ENCODE measurements around the gene SFMBT2.
"Not testable (repeated sequence)": the region's sequence is repeated elsewhere in the genome, so short reads cannot be mapped to it uniquely, and the experiment has no call there.

SFMBT2 gene

DNA sequence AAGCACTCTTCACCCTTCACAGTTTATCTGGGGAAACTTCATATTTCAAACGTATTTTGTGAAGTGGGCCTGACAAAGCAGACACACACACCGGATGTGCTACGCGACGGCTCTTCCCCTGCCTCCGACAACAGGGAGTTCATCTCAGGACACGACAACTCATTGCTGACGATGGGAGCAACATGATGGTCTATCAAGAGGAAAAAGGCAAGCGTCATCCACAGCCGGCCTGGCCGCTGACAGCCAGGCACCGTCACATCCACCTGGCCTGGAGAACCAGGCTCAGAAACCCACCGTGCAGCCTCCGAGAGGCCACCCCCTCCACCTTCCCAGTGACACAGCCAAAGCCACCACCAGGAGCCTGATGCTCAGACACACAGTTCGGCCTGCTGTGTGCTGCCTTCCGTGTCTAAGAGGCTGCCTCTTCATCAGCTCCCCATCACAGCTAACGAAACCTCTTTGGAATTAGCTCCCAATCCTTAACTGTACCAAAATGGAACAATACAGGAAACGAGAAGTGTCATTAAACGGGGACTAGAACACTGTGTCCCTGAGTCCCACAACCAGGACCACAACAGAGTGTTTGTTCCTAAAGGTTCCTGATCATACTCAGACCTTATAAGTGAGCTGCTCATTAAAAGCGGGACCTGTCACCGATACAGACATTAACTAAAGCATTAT is 76.7 kb downstream of the SFMBT2 start:
- in situ Hi-C loops (cut with HindIII; ENCODE audit: low sequenced_read_pairs): no loop called here

DNA sequence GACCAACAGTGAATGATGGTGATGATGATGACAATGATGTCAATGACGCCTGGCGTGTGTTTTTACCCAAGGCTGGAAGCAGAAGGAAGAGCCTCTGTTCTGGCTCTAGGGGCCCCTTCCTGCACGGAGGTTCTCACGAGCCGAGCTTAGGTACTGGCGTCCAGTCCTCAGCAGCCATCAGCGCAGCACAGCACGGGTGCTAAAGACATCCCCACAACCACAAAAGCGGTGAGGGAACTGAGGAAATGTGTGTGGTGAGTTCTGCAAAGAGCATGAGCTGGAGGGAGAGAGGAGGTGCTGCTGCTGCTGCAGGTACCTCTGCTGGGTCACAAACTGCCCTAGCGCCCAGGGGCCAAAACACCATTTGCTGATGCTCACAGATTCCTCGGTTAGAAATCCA is 81.6 kb downstream of the SFMBT2 start:
- in situ Hi-C loops (cut with HindIII; ENCODE audit: low sequenced_read_pairs): no loop called here

DNA sequence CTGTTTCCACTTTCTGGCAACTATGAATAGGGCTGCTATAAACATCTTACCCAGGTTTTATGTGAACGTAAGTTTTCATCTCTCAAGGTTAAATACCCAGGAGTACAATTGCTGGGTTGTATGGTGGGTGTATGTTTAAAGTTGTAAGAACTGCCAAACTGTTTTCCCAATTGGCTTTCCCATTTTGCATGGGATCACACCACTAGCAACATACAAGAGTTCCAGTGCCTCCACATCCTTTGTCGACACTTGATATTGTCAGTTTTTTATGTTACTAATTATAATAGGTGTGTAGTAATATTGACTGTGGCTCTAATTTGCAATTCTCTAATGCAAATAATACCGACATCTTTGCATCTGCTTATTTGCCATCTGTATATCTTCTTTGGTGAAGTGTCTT is 82.9 kb downstream of the SFMBT2 start:
- in situ Hi-C loops (cut with HindIII; ENCODE audit: low sequenced_read_pairs): no loop called here

DNA sequence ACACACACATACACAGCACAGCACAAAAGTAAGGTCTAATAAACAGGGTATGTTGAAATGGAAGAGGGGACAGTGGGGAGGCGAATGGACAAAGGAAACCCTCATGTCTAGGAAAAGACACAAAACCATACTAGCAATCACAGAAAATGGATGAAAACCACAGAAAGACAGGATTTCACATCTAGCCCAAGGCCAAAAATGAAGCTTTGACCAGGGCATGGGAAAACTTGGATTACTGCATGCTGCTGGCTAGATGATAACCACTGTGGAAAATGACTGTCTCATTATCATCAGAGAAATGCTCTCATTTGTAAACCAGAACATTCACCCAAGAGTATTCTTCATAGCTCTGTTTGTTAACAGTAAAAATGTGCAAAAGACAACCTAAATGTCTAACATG is 88.2 kb downstream of the SFMBT2 start:
- in situ Hi-C loops (cut with HindIII; ENCODE audit: low sequenced_read_pairs): no loop called here

DNA sequence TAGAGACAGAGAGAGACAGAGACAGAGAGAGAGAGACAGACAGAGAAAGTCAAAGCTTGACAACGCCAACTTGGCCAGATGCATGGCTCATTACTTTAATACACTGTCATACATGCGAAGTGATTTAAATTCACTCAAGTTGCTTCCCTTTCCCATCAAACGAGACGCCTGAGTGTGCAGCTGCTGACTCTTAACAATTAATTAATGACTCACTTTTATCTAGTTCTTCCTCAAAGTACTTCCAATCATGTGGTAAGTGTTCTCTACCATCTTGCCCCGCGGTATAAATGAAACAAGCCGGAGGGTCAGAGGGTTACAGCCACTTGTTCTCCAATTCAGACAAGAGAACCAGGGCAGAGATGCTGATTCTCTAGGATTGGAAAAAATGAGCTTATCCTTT is 90.8 kb downstream of the SFMBT2 start:
- in situ Hi-C loops (cut with HindIII; ENCODE audit: low sequenced_read_pairs): no loop called here

DNA sequence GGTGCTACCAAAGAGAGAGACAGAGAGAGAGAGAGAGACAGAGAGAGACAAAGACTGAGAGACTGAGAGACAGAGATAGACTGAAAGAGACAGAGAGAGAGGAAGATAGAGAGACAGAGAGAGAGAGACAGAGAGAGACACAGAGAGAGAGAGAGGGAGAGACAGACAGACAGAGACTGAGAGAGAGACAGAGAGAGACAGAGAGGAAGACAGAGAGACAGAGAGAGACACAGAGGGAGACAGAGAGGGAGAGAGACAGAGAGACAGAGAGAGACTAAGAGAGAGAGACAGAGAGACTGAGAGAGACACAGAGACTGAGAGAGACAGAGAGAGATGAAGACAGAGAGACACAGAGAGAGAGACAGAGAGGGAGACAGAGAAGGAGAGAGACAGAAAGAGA is 91.2 kb downstream of the SFMBT2 start:
- in situ Hi-C loops (cut with HindIII; ENCODE audit: low sequenced_read_pairs): no loop called here

DNA sequence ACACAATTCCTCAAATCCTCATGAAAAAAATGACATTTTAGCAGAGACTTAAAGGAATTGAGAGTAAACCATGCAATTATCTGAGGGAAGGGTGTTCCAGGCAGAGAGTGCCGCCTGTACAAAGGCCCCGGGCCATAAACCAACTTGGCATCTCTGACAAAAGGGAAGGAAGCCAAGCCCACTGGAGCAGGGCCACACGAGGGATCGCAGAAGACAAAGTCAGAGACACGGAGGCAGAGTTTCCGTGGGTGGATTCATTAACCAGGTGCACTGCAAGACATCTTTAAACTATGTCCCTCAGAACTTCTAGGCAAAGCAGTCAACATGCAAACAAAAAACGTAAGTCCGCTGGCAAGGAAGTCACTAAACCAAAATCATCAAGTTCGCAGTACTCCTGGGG is 92.0 kb downstream of the SFMBT2 start:
- in situ Hi-C loops (cut with HindIII; ENCODE audit: low sequenced_read_pairs): no loop called here

DNA sequence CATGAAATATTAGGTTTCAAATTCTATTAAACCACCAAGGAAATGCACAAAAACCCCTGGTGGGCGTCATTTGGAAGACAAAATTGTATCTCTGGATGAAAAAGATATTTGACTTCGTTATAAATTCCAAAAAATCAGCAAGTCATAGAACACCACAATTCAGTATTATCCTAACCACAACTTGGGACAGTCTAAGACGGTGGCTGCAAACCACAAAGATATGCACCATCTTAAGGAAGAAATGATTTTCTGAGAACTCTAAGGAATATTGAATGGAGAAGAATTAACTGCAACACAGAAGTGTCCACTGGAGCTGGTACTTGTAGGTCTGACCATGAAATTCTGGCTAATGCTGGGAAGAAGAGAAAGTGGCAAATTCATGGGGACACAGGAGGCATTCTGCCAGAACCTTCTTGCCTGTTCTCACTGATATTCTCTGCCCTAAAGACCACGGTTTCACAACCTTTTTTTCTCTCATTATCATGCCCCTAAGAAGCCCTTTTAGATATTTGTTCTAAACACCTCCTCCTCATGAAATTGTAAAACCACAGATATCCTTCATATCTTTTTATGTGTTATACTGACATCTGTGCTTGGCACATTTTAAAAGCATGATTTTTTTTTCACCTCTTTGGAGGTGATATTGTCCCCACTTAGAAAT is 92.9 kb downstream of the SFMBT2 start:
- in situ Hi-C loops (cut with HindIII; ENCODE audit: low sequenced_read_pairs): no loop called here

DNA sequence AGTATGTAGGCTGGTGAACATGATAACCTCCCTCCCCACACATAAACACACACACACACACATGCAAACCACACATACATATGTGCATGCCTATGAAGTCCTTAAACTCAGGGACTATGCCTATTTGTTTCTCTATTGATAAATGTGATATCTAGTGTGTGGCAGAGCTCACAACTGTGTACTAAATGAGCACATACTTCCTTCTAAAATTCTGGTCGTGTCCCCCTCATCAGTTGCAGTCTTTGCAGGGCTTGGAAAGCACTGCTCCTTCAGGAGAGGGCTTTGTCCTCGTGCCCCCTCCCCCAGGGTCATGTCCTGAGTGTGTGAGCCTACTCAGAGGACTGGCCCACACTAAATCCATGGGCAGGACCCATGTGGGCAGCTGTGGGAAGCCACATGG is 94.0 kb downstream of the SFMBT2 start:
- in situ Hi-C loops (cut with HindIII; ENCODE audit: low sequenced_read_pairs): no loop called here

DNA sequence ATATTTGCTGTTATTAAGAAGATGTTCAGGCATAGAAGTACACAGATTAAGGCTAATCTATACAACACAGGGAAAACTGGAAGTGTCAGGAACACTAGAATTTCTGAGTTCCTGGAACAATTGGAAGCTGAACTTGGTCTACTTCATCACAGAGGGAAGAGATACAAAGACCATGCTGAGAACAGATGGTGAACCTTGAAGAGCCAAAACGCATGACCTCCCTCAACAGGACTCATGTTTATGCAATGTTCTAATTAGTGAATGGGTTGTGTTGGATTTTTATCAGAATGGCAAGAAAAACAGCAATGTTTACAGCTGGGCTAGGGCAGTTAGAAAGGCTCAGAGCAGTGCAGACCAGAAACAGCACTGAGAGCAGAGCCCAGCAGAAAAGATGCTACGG is 94.9 kb downstream of the SFMBT2 start:
- in situ Hi-C loops (cut with HindIII; ENCODE audit: low sequenced_read_pairs): no loop called here

DNA sequence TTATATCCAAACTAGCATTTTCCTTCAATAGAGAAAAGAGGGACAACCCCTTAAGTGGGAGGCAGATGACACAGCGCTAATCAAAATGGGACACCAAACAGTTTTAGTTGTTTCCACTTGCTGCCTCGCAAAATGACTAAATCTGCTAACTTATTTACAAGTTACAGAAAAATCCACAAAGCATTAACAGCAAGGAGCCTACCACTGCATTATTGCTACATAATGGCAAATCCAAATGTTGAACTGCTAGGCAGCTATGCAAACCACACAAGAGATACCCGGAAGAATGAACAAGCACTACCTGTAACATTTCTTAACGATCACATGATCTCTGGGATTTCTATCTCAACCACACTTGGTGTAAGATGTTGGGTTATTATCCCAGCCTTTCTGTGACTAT is 96.7 kb downstream of the SFMBT2 start:
- in situ Hi-C loops (cut with HindIII; ENCODE audit: low sequenced_read_pairs): no loop called here

DNA sequence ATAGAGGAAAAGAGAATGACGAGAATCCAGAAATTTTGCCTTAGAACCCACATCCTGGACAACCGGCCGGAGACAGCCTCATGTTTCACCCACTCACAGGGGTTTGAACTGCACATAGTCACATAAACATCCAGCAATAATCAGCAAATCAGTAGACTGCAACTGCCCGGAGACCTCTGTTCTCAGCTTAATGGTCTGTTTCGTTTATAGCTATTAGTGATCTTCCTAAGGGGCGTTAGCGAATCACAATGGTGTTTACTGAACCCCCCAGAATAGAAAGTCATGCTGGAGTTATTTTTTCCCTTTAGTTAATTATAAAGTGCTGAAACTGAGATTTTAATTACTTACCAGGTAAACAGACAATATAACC is 98.4 kb downstream of the SFMBT2 start:
- in situ Hi-C loops (cut with HindIII; ENCODE audit: low sequenced_read_pairs): no loop called here

DNA sequence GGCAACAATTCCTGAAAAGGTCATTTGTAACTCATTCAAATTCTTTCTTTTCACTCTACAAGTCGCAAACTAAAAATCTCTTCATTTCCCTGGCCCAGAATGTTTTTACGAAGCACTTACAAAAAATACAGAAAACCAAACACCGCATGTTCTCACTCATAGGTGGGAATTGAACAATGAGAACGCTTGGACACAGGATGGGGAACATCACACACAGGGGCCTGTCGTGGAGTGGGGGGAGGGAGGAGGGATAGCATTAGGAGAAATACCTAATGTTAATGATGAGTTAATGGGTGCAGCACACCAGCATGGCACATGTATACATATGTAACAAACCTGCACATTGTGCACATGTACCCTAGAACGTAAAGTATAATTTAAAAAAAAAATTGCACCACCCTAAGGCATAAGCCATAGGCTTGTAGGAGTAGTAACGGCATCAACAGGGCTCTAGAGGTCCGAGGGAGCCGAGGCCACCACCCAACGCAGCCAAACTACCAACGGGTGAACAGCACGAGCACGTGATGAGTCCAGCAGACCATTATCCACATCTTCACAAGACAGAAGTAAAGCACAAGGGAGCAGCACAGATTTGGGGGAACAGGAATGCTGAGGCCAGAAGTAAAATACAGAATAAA is 98.9 kb downstream of the SFMBT2 start:
- in situ Hi-C loops (cut with HindIII; ENCODE audit: low sequenced_read_pairs): not testable (repeated sequence)

DNA sequence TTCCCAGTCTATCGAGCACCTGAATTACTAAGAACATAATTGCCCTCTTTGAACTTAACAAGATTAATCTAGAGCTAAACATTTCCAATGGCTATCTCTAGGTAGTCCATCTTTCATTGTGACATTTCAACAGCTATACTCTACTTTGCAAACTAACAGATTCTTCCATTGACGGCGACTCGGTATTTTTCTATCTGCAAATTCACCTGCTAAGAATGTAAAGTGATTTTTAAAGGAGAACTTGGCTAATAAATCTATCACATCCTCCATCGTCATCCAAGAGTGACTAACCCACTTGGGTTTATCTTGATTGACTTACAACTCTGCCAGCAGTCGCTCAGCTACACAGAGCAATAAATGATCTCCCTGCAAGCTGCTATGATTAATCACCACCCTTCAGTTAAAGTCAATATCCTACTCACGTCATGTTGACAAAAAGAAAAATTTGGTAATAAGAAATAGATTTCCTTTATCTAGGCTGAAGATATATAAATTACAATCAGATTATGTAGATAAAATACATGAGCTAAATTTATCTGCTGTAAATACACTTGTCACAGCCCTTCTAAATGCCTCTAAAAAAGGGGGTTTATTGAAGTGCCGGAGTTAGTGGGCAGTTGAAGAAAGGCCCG is 99.5 kb downstream of the SFMBT2 start:
- in situ Hi-C loops (cut with HindIII; ENCODE audit: low sequenced_read_pairs): no loop called here

DNA sequence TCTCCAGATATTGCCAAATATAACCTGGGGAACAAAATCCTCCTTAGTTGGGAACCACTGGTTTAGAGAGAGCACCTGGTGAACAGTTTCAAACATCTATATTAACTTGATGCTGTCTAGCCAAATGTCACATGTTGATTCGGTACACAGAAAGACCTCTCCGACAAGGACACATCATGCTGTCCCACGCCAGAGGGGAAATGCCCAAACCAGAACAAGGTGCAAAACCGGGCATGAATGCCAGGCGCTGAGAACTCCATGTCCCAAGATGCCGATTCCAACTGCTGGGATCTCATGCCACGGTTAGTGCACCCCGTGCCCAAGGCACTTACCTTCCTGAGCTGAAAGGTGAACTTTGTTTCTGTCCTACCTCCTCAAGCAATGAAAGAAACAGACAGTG is 100.8 kb downstream of the SFMBT2 start:
- in situ Hi-C loops (cut with HindIII; ENCODE audit: low sequenced_read_pairs): no loop called here

DNA sequence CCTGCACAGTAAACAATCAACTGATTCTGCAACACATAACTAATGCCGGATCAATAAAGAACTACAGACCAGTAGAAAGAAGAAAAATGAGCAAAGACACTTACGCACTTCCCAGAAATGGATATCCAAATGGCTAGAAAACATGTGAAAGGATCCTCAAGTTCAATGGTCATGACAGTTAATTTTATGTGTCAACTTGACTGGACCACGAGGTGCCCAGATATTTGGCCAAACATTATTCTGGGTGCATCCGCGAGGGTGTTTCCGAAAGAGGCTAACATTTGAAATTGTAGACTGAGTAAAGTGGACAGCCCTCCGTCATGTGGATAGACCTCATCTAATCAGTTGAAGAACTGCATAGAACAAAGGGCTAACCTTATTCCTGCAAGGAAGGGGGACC is 102.0 kb downstream of the SFMBT2 start:
- in situ Hi-C loops (cut with HindIII; ENCODE audit: low sequenced_read_pairs): no loop called here

DNA sequence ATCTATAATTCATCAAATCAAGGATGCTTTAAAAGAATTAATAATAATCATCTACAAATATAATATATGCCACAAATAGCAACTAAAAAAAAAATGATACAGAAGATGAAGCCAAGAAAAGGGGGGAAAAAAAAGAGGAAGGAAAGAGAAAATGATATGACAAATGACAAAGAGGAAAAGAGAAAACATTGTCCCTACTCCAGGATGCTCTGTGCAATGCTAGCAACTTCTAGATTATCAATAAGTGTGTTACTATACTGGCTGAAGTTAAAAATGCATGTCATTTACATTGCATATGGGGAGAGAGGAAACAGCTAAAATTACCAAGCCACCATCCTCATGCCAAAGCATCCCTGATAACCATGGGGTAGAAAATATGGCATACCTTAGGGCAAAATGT is 104.2 kb downstream of the SFMBT2 start:
- in situ Hi-C loops (cut with HindIII; ENCODE audit: low sequenced_read_pairs): no loop called here

DNA sequence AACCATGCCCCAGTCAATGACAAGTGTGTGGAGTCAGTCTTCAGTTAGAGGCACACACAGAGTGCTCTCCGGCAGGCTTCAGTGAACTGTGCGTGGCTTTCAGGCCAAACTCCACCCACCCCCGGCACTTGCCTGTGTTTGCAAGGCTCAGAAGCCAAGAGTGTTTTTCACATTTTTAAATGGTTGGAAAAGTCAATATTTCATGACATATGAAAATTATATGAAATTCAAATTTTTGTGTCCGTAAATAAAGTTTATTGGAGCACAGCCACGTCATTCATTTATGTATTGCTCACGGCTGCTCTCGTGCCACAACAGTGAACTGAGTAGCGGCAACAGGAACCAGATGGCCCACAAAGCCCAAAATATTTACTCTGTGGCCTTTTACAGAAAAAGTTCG is 104.7 kb downstream of the SFMBT2 start:
- in situ Hi-C loops (cut with HindIII; ENCODE audit: low sequenced_read_pairs): no loop called here

DNA sequence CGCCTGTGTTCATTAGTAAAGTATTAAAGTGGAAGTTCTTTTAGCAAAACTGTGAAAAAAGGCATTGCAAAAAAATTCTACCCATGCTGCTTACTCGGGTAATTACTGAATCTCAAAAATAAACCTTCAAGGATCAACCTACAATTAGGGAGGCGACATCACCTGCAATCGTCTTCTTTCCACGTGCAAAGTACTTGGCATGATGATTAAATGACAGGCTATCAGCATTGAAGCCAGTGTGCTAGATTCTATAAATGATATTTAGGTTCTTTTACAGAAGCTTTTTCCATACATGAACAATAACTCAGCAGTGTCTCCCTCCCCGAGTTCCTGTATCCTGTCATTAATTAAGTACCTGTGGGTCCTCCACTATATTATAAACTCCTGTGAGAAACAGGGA is 105.8 kb downstream of the SFMBT2 start:
- in situ Hi-C loops (cut with HindIII; ENCODE audit: low sequenced_read_pairs): no loop called here

DNA sequence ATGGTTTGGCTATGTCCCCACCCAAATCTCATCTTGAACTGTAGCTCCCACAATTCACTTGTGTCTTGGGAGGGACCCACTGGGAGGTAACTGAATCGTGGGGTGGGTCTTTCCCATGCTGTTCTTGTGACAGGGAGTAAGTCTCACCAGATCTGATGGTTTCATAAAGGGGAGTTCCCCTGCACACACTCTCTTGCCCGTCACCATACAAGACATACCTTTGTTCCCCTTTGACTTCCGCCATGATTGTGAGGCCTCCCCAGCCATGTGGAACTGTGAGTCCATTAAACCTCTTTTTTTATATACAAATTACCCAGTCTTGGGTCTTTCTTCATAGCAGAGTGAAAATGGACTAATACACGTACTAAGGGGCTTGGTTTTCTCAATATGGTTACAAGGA is 106.7 kb downstream of the SFMBT2 start:
- in situ Hi-C loops (cut with HindIII; ENCODE audit: low sequenced_read_pairs): no loop called here

DNA sequence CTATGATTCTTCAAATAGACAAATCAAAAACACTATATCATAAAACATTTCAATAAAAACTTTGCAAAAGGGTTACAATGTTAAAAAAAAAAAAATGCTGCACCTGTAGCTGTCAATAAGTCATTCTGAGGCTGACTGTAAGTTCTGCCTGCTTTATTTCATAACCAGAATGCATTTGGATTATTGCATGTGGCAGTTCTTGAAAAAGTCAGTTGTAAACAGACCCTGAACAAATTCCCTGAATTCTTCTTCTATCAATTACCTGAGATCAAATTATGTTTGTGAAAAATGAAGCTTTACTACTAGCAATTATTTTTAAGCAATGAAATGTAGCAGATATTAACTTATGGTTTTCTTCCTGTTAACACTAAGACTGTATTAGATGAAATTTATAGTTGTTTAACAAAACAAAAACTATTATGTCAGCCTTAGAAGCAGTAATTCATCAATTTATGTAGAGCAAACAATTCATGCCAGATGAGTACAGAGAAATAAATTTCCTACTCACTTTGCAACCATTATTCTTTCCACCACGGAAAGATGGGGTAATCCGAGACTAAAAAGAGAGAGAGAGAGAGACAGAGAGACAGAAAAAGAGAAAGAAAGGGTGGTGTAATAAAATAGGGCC is 107.8 kb downstream of the SFMBT2 start:
- in situ Hi-C loops (cut with HindIII; ENCODE audit: low sequenced_read_pairs): no loop called here

All from endothelial cell of hepatic sinusoid (primary cell).